MM.1S (cell line): Measurements from ENCODE around the gene PSMC3.

Experiments
- DNase-seq: peaks from one replicate; pipeline ENCODE4 v3.0.0-alpha.2; 2015
- H2AFZ ChIP-seq: fragments of 300-600 bp; sonication (generic); 2 replicates; pipeline ENCODE4 v1.6.0; 2016; ENCODE audit warnings: antibody characterized with exemption, low read length
- H3F3A ChIP-seq: fragments of 300-600 bp; sonication (generic); 2 replicates; pipeline ENCODE4 v1.6.1; 2016; ENCODE audit warnings: mild to moderate bottlenecking, antibody characterized with exemption, low read length, moderate library complexity, mixed read lengths; ENCODE audit not compliant: insufficient read depth
- H3K27ac ChIP-seq: fragments of 300-600 bp; sonication (generic); 2 replicates; pipeline ENCODE4 v1.5.1; 2016; ENCODE audit warnings: mild to moderate bottlenecking, low read length
- H3K27me3 ChIP-seq: fragments of 300-600 bp; sonication (generic); replicated peaks from 2 replicates; pipeline ENCODE4 v1.6.0; 2016; ENCODE audit warnings: low read length; ENCODE audit not compliant: insufficient read depth
- H3K36me3 ChIP-seq: fragments of 300-600 bp; sonication (generic); replicated peaks from 2 replicates; pipeline ENCODE4 v1.6.1; 2016; ENCODE audit warnings: mild to moderate bottlenecking, low read length, mixed read lengths; ENCODE audit not compliant: insufficient read depth
- H3K4me1 ChIP-seq: fragments of 300-600 bp; sonication (generic); 2 replicates; pipeline ENCODE4 v1.6.1; 2016; ENCODE audit warnings: low read length, mixed read lengths
- H3K4me2 ChIP-seq: fragments of 300-600 bp; sonication (generic); 2 replicates; pipeline ENCODE4 v1.6.0; 2016; ENCODE audit warnings: low read depth, low read length
- H3K4me3 ChIP-seq: fragments of 300-600 bp; sonication (generic); 2 replicates; pipeline ENCODE4 v1.5.1; 2016; ENCODE audit warnings: low read length, mixed read lengths
- H3K79me2 ChIP-seq: fragments of 300-600 bp; sonication (generic); 2 replicates; pipeline ENCODE4 v1.6.1; 2016; ENCODE audit warnings: mixed run types, low read length, mixed read lengths
- H3K9ac ChIP-seq: fragments of 300-600 bp; sonication (generic); 2 replicates; pipeline ENCODE4 v1.6.1; 2016; ENCODE audit warnings: low read length, mixed read lengths
- H3K9me2 ChIP-seq: fragments of 300-600 bp; sonication (generic); replicated peaks from 2 replicates; pipeline ENCODE4 v1.6.1; 2016; ENCODE audit warnings: mild to moderate bottlenecking, low read length, mixed read lengths; ENCODE audit not compliant: insufficient read depth
- H3K9me3 ChIP-seq: fragments of 300-600 bp; sonication (generic); replicated peaks from 2 replicates; pipeline ENCODE4 v1.6.1; 2016; ENCODE audit warnings: mild to moderate bottlenecking, low read length, mixed read lengths; ENCODE audit not compliant: insufficient read depth
- H4K20me1 ChIP-seq: fragments of 300-600 bp; sonication (generic); 2 replicates; pipeline ENCODE4 v1.6.1; 2016; ENCODE audit warnings: mild to moderate bottlenecking, low read length, moderate library complexity, mixed read lengths; ENCODE audit not compliant: insufficient read depth
- EZH2 ChIP-seq: fragments of 300-600 bp; sonication (generic); optimal IDR thresholded peaks from 2 replicates; pipeline ENCODE3; 2017; ENCODE audit warnings: low read depth, mild to moderate bottlenecking, antibody characterized with exemption, low read length, mixed read lengths
- EZH2phosphoT487 ChIP-seq: fragments of 300-600 bp; sonication (generic); IDR thresholded peaks from 2 replicates; pipeline ENCODE4 v1.6.1; 2018; ENCODE audit warnings: antibody characterized with exemption, low read length
- TF ChIP-seq, protein P1 (sequence below): fragments of 300-600 bp; sonication (generic); IDR thresholded peaks from 2 replicates; pipeline ENCODE4 v1.5.1; 2016; ENCODE audit warnings: antibody characterized with exemption, low read length, mixed read lengths

The PSMC3 gene

DNA sequence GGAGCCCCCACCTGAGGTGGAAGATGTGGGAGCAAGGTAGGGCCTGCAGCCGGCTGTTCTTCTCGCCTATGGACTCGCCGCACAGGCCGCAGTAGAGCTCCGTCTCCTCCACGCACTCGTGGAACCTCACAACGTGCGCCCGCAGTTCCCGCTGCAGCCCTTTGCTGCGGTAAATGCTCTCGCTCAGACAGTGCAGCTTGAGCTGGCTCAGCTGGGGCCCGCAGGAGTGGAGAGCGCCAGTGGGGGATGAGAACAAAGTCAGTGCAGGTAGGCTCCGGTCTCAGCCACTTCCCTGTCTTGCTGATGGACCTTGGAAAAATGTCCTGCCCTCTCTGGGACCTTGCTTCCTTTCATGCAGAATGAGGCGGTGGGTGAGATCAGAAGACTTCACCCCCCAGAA, 12.5 kb upstream of the PSMC3 start:
- Histone ChIP-seq H3K4me2 (no peak overlapping the region), H3K36me3 (no peaks in the 10 kb centered on the region), H3K9me2 (no peaks in the 10 kb centered on the region), H2AFZ (no peak overlapping the region), H3K79me2 (no peaks in the 10 kb centered on the region), H3K4me3 (no peak overlapping the region), H3K27ac (no peak overlapping the region), H3K9ac (no peak overlapping the region), H3K4me1 (no peaks in the 10 kb centered on the region), H4K20me1 (no peaks in the 10 kb centered on the region), H3F3A (no peaks in the 10 kb centered on the region), H3K9me3 (no peaks in the 10 kb centered on the region), H3K27me3 (no peaks in the 10 kb centered on the region)
- TF ChIP-seq, protein P1, sequence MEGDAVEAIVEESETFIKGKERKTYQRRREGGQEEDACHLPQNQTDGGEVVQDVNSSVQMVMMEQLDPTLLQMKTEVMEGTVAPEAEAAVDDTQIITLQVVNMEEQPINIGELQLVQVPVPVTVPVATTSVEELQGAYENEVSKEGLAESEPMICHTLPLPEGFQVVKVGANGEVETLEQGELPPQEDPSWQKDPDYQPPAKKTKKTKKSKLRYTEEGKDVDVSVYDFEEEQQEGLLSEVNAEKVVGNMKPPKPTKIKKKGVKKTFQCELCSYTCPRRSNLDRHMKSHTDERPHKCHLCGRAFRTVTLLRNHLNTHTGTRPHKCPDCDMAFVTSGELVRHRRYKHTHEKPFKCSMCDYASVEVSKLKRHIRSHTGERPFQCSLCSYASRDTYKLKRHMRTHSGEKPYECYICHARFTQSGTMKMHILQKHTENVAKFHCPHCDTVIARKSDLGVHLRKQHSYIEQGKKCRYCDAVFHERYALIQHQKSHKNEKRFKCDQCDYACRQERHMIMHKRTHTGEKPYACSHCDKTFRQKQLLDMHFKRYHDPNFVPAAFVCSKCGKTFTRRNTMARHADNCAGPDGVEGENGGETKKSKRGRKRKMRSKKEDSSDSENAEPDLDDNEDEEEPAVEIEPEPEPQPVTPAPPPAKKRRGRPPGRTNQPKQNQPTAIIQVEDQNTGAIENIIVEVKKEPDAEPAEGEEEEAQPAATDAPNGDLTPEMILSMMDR: no peak
- TF ChIP-seq EZH2: no peak
- no peak for TF ChIP-seq EZH2phosphoT487
- no peak for DNase-seq

DNA sequence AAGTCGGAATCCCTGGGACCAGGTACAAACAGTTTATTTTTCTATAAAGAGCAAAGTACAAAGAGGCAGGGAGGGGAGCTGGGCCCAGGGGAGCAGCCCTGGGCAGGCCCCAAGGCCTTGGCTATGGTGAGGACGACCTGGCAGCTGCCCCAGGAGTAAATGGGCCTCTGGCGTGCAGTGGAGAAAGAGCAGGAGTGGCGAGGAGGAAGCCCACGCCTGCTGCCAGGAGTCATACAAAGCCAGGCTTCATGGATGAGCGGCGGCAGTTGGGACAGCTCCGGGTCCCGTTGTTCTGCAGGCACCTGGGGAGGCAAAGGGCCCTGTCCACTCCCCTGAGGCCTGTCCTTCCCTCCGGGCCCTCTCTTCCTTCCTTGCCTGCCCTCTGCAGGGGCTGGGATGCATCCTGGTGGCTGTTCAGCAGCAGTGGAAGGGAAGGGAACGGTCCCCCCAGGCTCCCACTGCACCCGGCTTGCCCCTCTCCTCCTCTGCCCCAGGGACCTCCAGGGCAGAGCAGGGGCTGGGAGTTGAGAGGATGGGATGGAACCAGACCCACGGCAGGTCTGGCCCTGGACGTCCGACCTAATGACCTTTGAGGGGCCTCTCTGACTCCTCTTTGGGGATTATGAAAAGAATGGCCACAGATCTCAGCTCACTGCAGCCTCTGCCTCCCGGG, 11.6 kb upstream of the PSMC3 start:
- Histone ChIP-seq H3K27me3 (no peaks in the 10 kb centered on the region), H2AFZ (no peak overlapping the region), H3K9ac (no peak overlapping the region), H3F3A (no peaks in the 10 kb centered on the region), H3K36me3 (no peaks in the 10 kb centered on the region), H3K9me2 (no peaks in the 10 kb centered on the region), H4K20me1 (no peaks in the 10 kb centered on the region), H3K79me2 (no peaks in the 10 kb centered on the region), H3K4me2 (no peak overlapping the region), H3K4me1 (no peaks in the 10 kb centered on the region), H3K9me3 (no peaks in the 10 kb centered on the region), H3K27ac (no peak overlapping the region), H3K4me3 (no peak overlapping the region)
- no peak for TF ChIP-seq EZH2
- TF ChIP-seq, protein P1: no peak
- no peak for TF ChIP-seq EZH2phosphoT487
- DNase-seq: no peak

DNA sequence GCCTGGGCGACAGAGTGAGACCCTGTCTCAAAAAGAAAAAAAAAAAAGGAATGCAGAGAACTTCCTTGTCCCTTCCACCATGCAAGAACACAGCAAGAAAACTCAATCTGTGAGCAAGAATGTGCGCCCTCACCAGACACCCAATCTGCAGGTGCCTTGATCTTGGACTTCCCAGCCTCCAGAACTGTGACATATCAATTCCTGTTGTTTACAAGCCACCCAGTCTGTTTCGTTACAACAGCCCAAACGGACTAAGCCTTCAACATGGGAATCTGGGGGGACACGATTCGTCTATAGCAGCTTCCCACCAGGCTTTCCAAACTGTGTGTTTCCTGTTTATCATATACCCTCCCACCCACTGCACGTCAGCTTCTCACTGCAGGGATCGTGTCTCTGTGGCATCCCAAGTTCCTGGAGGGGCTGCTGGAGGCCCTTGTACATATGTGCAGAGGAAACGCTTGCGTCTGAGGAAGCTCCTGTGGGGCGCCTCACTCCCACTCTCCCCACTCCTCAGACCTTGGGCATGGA, 11.0 kb upstream of the PSMC3 start:
- H3F3A ChIP-seq: no peaks in the 10 kb centered on the region
- H2AFZ ChIP-seq: no peak overlapping the region
- no peak overlapping the region for H3K9ac ChIP-seq
- TF ChIP-seq EZH2 (no peak), EZH2phosphoT487 (no peak)
- TF ChIP-seq, protein P1: no peak
- H3K36me3 ChIP-seq: no peaks in the 10 kb centered on the region
- no peaks in the 10 kb centered on the region for H3K27me3 ChIP-seq
- H3K27ac ChIP-seq: no peak overlapping the region
- H3K4me2 ChIP-seq: no peak overlapping the region
- H4K20me1 ChIP-seq: no peaks in the 10 kb centered on the region
- DNase-seq: no peak
- H3K9me3 ChIP-seq: no peaks in the 10 kb centered on the region
- no peaks in the 10 kb centered on the region for H3K79me2 ChIP-seq
- H3K4me3 ChIP-seq: no peak overlapping the region
- no peaks in the 10 kb centered on the region for H3K9me2 ChIP-seq
- H3K4me1 ChIP-seq: no peaks in the 10 kb centered on the region
